ENCODE results near the gene COLQ.

The COLQ gene

DNA sequence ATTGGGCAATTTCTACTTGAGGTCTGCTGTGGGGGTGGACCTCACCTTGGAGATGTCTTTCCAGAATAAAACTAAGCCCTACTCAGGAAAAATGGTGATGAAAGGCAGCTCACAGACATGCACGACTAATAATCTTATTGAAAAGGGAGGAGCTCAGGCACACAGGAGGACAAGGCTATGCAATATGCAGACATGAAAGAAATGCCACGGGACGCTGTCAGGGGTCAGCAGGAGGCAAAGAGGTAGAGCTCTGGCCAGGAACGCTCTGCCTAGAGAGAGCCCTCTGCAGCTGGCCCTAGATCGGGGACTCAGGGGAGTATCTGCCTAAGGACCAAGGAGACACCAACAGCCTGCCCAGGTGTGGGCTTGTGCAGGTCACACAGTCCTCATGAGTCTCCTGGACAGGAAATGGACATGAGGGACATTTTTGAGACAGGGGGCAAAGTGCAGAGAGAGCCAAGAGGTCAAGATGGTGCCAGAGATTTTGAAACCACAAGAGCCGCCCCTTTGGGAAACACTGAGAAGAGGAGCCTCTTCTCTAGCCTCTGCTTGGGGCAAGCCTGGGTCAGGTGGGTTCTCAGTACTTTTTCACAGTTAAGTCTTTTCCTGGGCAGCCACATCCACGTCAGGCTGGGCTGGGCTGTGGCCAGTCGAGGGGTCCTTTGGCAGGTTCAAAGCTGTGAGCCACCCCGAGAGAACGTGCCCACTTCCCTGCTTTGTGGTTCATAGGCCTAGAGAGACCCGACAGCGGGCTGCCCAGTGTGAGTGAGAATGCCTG is 70.9 kb downstream of the COLQ start:
- Histone ChIP-seq H3K4me3 (ENCODE audit: low read length) (no peak overlapping the region), H3K9ac (ENCODE audit: low read length) (no peak overlapping the region), H3K4me1 (ENCODE audit: control insufficient read depth, insufficient read depth, low read length) (no peaks in the 10 kb centered on the region), H3K9me3 (ENCODE audit: control insufficient read depth, low read length) (no peaks in the 10 kb centered on the region), H3K36me3 (ENCODE audit: control insufficient read depth, insufficient read depth, low read length) (no peaks in the 10 kb centered on the region), H3K27me3 (ENCODE audit: control insufficient read depth, insufficient read depth, low read length) (no peaks in the 10 kb centered on the region)

DNA sequence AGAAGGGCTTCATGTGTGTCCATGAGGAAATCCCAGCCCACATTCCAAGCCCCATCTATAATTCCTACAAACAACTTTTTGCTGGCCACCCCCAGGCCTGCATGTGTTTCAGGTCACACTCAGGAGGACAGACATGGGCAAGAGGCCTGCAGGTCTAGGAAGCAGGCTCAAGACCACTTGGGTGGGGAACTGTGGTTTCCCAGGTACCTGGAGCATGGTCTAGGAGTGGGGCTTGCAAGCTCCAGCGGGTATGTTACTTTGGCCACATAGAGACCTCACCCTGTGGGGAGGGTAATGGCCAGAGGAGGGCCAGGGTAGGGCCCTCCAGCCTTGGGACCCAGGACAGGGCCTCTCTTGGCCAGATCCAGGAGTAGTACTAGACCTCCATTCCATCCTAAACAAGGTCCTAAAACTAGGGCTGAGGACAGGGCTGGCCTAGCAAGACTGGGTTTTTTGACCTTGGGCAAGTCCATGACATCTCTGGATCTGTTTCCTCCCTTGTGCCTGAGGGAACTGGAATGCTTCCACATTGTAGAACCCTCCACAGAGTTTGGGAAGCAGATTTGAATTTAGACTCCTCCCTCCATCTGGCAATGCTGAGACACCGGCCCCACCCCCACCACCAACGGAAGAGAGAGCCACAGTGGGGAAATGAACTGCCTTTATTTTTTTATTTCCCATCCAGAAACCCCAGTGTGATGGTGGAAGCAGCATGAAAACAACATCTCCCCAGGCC is 71.8 kb downstream of the COLQ start:
- H3K36me3 ChIP-seq (ENCODE audit: control insufficient read depth, insufficient read depth, low read length), result no peaks in the 10 kb centered on the region
- H3K4me1 ChIP-seq (ENCODE audit: control insufficient read depth, insufficient read depth, low read length), result no peaks in the 10 kb centered on the region
- no peaks in the 10 kb centered on the region for H3K27me3 ChIP-seq (ENCODE audit: control insufficient read depth, insufficient read depth, low read length)
- H3K9ac ChIP-seq (ENCODE audit: low read length), result no peak overlapping the region
- H3K9me3 ChIP-seq (ENCODE audit: control insufficient read depth, low read length), result no peaks in the 10 kb centered on the region
- no peak overlapping the region for H3K4me3 ChIP-seq (ENCODE audit: low read length)

DNA sequence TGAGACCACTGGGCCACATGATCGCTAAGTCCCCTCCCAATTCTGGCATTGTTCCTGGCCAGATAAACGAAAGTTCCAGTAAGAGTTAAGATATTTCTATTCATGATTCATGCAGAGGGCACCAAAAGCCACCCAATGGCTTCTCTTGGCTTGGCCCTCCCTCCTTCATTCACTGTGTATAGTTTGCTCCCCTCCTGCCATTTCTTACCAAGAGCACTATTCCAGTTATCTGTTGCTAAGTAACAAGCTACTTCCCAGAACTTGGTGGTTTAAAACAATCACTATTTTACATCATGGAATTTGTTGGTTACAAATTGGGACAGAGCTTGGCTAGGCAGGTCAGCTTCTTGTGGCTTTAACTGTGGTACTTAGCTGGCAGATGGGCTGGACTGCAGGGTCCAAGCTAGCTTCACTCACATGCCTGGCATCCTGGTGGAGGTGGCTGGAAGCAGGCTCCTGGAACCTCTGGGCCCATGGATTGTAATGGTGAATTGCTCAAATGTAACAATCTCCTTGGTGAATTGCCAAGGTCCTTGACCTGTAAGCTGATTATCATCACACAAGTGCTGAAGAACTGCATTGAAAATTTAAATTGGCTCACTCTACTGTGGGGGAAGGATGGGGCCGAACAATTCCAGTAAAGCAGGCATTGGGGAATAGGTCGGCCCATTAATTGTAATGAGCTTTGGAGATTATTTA is 77.5 kb downstream of the COLQ start:
- Histone ChIP-seq H3K9me3 (ENCODE audit: control insufficient read depth, low read length) (no peaks in the 10 kb centered on the region), H3K4me3 (ENCODE audit: low read length) (no peak overlapping the region), H3K27me3 (ENCODE audit: control insufficient read depth, insufficient read depth, low read length) (no peaks in the 10 kb centered on the region), H3K9ac (ENCODE audit: low read length) (no peak overlapping the region), H3K4me1 (ENCODE audit: control insufficient read depth, insufficient read depth, low read length) (no peaks in the 10 kb centered on the region), H3K36me3 (ENCODE audit: control insufficient read depth, insufficient read depth, low read length) (peaks cover 6% of the 10 kb centered on the region)

DNA sequence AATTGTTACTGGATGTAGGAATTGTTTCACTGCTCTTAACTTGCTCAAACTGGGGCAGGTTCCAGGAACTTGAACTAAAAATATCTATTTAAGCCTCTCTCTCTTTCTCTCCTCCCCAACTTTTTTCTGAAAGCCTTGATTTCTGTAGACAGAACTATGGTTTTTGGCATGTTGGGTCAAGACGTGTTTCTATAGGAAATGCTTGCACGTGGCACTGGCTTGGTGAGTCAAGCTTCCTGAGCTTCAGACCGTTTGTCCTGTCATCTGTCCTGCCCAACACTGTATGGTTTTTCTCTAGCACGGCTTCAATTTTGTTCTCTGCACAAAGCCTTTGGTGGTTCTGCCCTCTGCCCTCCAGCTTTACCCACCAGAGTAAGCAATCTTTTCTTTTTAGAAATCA is 80.6 kb downstream of the COLQ start:
- H3K4me1 ChIP-seq (ENCODE audit: control insufficient read depth, insufficient read depth, low read length), result no peaks in the 10 kb centered on the region
- no peak overlapping the region for H3K4me3 ChIP-seq (ENCODE audit: low read length)
- H3K9me3 ChIP-seq (ENCODE audit: control insufficient read depth, low read length), result no peaks in the 10 kb centered on the region
- H3K9ac ChIP-seq (ENCODE audit: low read length), result no peak overlapping the region
- no peaks in the 10 kb centered on the region for H3K27me3 ChIP-seq (ENCODE audit: control insufficient read depth, insufficient read depth, low read length)
- peaks cover 11% of the 10 kb centered on the region for H3K36me3 ChIP-seq (ENCODE audit: control insufficient read depth, insufficient read depth, low read length)

DNA sequence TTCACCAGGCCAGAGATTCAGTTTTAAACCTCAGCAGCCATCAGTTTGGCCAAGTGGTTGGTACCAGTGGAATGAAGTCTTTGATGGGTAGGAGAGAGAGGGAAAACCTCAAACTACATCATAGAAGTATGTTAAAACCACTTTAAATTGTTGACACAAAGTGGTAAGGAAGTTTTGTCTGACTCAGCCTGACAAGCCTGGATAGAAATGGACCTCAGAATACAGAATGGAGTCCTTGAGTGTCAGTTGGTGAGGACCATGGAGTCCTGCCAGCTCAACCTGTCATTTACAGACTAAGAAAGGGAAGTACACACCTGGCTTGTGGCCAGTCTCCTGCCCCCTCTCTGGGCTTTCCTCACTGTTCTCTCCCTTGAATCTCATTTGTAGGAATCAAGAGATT is 82.0 kb downstream of the COLQ start:
- Histone ChIP-seq H3K4me1 (ENCODE audit: control insufficient read depth, insufficient read depth, low read length) (no peaks in the 10 kb centered on the region), H3K9ac (ENCODE audit: low read length) (no peak overlapping the region), H3K9me3 (ENCODE audit: control insufficient read depth, low read length) (no peaks in the 10 kb centered on the region), H3K36me3 (ENCODE audit: control insufficient read depth, insufficient read depth, low read length) (peaks cover 16% of the 10 kb centered on the region), H3K27me3 (ENCODE audit: control insufficient read depth, insufficient read depth, low read length) (no peaks in the 10 kb centered on the region), H3K4me3 (ENCODE audit: low read length) (no peak overlapping the region)

- H3K9me3 ChIP-seq (ENCODE audit: control insufficient read depth, low read length), result no peaks in the 10 kb centered on the region
- no peaks in the 10 kb centered on the region for H3K4me1 ChIP-seq (ENCODE audit: control insufficient read depth, insufficient read depth, low read length)
- H3K9ac ChIP-seq (ENCODE audit: low read length), result no peak overlapping the region
- H3K36me3 ChIP-seq (ENCODE audit: control insufficient read depth, insufficient read depth, low read length), result peaks cover 21% of the 10 kb centered on the region
- no peak overlapping the region for H3K4me3 ChIP-seq (ENCODE audit: low read length)
- H3K27me3 ChIP-seq (ENCODE audit: control insufficient read depth, insufficient read depth, low read length), result no peaks in the 10 kb centered on the region
Observed at GRCh38 chr3:15438983-15439382, 82.5 kb downstream of the COLQ start.

- no peak overlapping the region for H3K4me3 ChIP-seq (ENCODE audit: low read length)
- H3K9me3 ChIP-seq (ENCODE audit: control insufficient read depth, low read length), result no peaks in the 10 kb centered on the region
- no peaks in the 10 kb centered on the region for H3K27me3 ChIP-seq (ENCODE audit: control insufficient read depth, insufficient read depth, low read length)
- H3K4me1 ChIP-seq (ENCODE audit: control insufficient read depth, insufficient read depth, low read length), result no peaks in the 10 kb centered on the region
- H3K9ac ChIP-seq (ENCODE audit: low read length), result no peak overlapping the region
- H3K36me3 ChIP-seq (ENCODE audit: control insufficient read depth, insufficient read depth, low read length), result peaks cover 22% of the 10 kb centered on the region
Observed at GRCh38 chr3:15436246-15436645, 85.3 kb downstream of the COLQ start.

DNA sequence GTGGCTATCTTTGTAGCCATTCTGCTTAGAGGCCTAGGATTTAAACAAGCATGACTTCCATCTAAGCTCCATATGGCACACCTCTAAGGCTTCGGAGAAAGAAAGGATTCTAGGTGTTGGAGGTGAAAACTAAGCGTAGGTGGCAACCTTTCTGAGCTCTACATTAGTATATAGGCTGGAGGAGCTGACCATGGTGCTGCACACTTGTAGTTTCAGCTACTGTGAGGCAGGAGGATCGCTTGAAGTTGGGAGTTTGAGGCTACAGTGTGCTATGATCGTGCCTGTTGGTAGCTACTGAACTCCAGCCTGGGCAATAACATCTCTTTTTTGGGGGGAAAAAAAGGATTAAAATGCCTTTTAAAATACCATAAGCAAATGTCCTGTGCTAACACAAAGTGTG is 86.8 kb downstream of the COLQ start:
- Histone ChIP-seq H3K9me3 (ENCODE audit: control insufficient read depth, low read length) (no peaks in the 10 kb centered on the region), H3K36me3 (ENCODE audit: control insufficient read depth, insufficient read depth, low read length) (peaks cover 21% of the 10 kb centered on the region), H3K4me1 (ENCODE audit: control insufficient read depth, insufficient read depth, low read length) (no peaks in the 10 kb centered on the region), H3K4me3 (ENCODE audit: low read length) (no peak overlapping the region), H3K27me3 (ENCODE audit: control insufficient read depth, insufficient read depth, low read length) (no peaks in the 10 kb centered on the region), H3K9ac (ENCODE audit: low read length) (no peak overlapping the region)

DNA sequence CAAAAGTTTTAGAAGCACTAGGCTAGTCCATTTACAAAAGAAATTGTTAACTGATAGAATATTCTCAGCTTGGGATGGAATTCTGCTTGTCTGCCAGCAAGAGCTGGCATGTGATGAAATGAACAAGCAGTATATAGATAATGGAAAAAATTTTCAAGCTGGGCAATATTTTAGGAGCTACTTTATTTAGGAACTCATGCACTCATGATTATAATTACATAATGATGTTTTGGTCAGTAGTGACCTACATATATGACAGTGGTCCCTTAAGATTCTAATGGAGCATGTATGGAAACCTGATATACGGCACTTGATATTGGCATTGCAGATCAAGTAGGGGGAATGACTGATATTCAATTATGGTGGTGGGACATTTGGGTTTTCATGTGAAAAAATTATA is 88.0 kb downstream of the COLQ start:
- Histone ChIP-seq H3K36me3 (ENCODE audit: control insufficient read depth, insufficient read depth, low read length) (peaks cover 16% of the 10 kb centered on the region), H3K27me3 (ENCODE audit: control insufficient read depth, insufficient read depth, low read length) (no peaks in the 10 kb centered on the region), H3K9me3 (ENCODE audit: control insufficient read depth, low read length) (no peaks in the 10 kb centered on the region)

GRCh38 chr3:15431256-15431837 is 90.2 kb downstream of the COLQ start:
- peaks cover 3% of the 10 kb centered on the region for H3K4me1 ChIP-seq (ENCODE audit: control insufficient read depth, insufficient read depth, low read length)
- no peaks in the 10 kb centered on the region for H3K27me3 ChIP-seq (ENCODE audit: control insufficient read depth, insufficient read depth, low read length)
- H3K9me3 ChIP-seq (ENCODE audit: control insufficient read depth, low read length), result no peaks in the 10 kb centered on the region
- H3K36me3 ChIP-seq (ENCODE audit: control insufficient read depth, insufficient read depth, low read length), result peaks cover 11% of the 10 kb centered on the region
- H3K4me3 ChIP-seq (ENCODE audit: low read length), result no peak overlapping the region
- H3K9ac ChIP-seq (ENCODE audit: low read length), result no peak overlapping the region

More for the DNA sequence above, 88.0 kb downstream of the COLQ start:
- peaks cover 3% of the 10 kb centered on the region for H3K4me1 ChIP-seq (ENCODE audit: control insufficient read depth, insufficient read depth, low read length)
- no peak overlapping the region for H3K4me3 ChIP-seq (ENCODE audit: low read length)
- no peak overlapping the region for H3K9ac ChIP-seq (ENCODE audit: low read length)

DNA sequence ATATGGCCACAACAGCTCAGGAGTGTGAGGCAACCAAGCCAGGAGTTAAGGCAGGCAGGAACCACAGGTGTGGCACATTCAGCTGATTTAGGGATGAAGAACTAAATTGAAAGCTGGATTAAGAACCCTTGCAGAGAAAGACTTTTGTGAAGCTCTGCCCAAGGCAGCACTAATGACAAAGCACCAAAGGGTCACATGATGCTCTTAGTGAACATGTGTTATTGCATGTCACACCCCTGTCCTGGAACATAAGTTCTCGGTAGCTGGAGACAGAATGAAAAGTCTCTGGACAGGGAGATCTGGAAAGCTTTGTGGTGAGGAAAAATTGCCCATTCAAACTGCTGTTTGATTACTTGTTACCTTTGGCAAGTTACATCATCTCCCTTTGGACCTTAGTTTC is 90.9 kb downstream of the COLQ start:
- Histone ChIP-seq H3K9ac (ENCODE audit: low read length) (no peak overlapping the region), H3K4me1 (ENCODE audit: control insufficient read depth, insufficient read depth, low read length) (peaks cover 3% of the 10 kb centered on the region), H3K36me3 (ENCODE audit: control insufficient read depth, insufficient read depth, low read length) (peaks cover 11% of the 10 kb centered on the region), H3K9me3 (ENCODE audit: control insufficient read depth, low read length) (no peaks in the 10 kb centered on the region), H3K27me3 (ENCODE audit: control insufficient read depth, insufficient read depth, low read length) (no peaks in the 10 kb centered on the region), H3K4me3 (ENCODE audit: low read length) (no peak overlapping the region)

DNA sequence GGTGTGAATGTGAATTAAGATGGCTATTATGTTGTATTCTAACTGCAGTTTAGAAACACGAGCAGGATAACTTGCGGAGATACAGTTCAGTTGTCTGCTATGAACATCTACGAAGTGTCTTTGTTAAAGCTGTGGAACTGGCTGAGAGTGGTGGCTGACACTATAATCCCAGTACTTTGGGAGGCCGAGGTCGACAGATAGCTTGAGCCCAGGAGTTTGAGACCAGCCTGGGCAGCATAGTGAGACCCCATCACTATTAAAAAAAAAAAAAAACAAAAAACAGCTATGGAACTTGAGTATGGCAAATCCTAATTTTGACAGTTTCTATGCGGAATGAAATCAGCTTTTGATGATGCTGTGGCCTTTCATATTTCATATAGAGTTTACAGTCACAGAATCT is 92.4 kb downstream of the COLQ start:
- Histone ChIP-seq H3K4me3 (ENCODE audit: low read length) (no peak overlapping the region), H3K36me3 (ENCODE audit: control insufficient read depth, insufficient read depth, low read length) (peaks cover 2% of the 10 kb centered on the region), H3K9ac (ENCODE audit: low read length) (no peak overlapping the region), H3K9me3 (ENCODE audit: control insufficient read depth, low read length) (no peaks in the 10 kb centered on the region), H3K27me3 (ENCODE audit: control insufficient read depth, insufficient read depth, low read length) (no peaks in the 10 kb centered on the region), H3K4me1 (ENCODE audit: control insufficient read depth, insufficient read depth, low read length) (peaks cover 3% of the 10 kb centered on the region)
